ENCODE results near the gene KLRC1. TPM values are rescaled to one million over a fixed set of nuclear protein-coding genes. Genes with fewer than 3 reads are reported as not detected.
"Not testable (repeated sequence)": the region's sequence is repeated elsewhere in the genome, so short reads cannot be mapped to it uniquely, and the experiment has no call there.

Gene KLRC1
- under 1 TPM in 1 of 2 donors, not detected in 1; 0.24 TPM for total RNA-seq

DNA sequence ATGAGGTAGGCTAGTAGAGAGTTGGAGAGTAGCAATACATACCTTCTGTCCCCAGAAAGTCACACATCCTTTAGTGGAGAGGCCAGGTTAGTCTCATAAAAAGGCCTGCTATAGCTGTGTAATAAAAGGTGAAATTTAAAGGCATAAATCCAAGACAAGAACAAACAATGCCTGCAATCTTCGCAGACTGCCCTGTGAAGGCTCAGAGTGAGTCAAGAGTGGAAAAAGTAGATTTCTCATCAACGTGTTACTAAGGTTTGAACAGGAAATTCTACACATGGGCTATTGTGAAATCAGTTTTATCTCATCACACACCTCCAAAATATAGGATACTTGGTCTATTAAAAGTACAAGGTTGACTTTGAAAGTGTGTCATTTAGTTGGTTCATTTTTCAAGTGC, at the start of gene KLRC1:
Gene KLRC1, minus strand, starts transcription at position 222 of the 400 bp plus-strand sequence. CDS start 2,221 bp downstream, outside the sequence.
- DNase-seq (ENCODE audit: low spot score) = no peak
- Histone ChIP-seq H3K27me3 (no peaks in the 10 kb centered on the region), H3K36me3 (no peaks in the 10 kb centered on the region), H3K27ac (no peak within 1 kb of the TSS), H3K4me1 (no peaks in the 10 kb centered on the region), H3K4me3 (no peak within 1 kb of the TSS), H3K9me3 (peaks cover 10 to 35% of the 10 kb centered on the region in 2 donors)
- no peak for TF ChIP-seq CTCF (IDR thresholded peaks at IDR 0.05)

GRCh38 chr12:10501030-10501429, 47.9 kb upstream of the KLRC1 start:
- TF ChIP-seq CTCF (IDR thresholded peaks at IDR 0.05) = peak in 1 of 2 donors; percentile 32
- Histone ChIP-seq H3K27ac (no peak overlapping the region), H3K36me3 (no peaks in the 10 kb centered on the region), H3K4me3 (no peak overlapping the region), H3K9me3 (peaks cover 0 to 9% of the 10 kb centered on the region in 2 donors), H3K27me3 (peaks cover 0 to 2% of the 10 kb centered on the region in 2 donors), H3K4me1 (no peaks in the 10 kb centered on the region)
- no peak for DNase-seq (ENCODE audit: low spot score)

DNA sequence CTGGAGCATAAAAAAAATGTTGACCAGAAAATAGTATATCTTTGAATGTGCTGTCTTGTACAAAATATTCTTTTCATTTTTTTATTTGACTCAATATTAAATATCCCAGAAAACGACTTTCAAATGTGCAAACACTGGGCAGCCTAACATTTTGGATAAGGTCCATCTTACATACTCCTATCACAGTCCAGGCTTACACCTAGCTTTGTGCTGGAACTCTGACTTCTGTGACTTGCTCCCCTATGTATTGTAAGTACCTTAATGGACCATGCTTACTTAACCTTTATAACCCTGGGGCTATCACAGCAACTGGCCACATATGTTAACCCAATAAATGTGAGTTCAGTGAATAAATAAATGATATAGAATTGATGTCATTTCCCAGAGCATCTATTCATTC, 44.9 kb upstream of the KLRC1 start:
- H3K27me3 ChIP-seq = peaks cover 0 to 3% of the 10 kb centered on the region in 2 donors
- H3K36me3 ChIP-seq = no peaks in the 10 kb centered on the region
- H3K4me3 ChIP-seq = no peak overlapping the region
- H3K9me3 ChIP-seq = peaks cover 0 to 9% of the 10 kb centered on the region in 2 donors
- DNase-seq (ENCODE audit: low spot score) = no peak
- H3K4me1 ChIP-seq = no peaks in the 10 kb centered on the region
- no peak overlapping the region for H3K27ac ChIP-seq
- TF ChIP-seq CTCF (IDR thresholded peaks at IDR 0.05) = no peak

- H3K36me3 ChIP-seq = no peaks in the 10 kb centered on the region
- DNase-seq (ENCODE audit: low spot score) = no peak
- H3K27ac ChIP-seq = no peak overlapping the region
- peaks cover 0 to 6% of the 10 kb centered on the region in 2 donors for H3K9me3 ChIP-seq
- no peak for TF ChIP-seq CTCF (IDR thresholded peaks at IDR 0.05)
- H3K4me3 ChIP-seq = no peak overlapping the region
- H3K4me1 ChIP-seq = no peaks in the 10 kb centered on the region
- H3K27me3 ChIP-seq = peaks cover 0 to 3% of the 10 kb centered on the region in 2 donors
Measured at GRCh38 chr12:10497602-10498001, 44.4 kb upstream of the KLRC1 start.

GRCh38 chr12:10491766-10492165, 38.6 kb upstream of the KLRC1 start:
- DNase-seq (ENCODE audit: low spot score) = no peak
- H3K27me3 ChIP-seq = peaks cover 0 to 3% of the 10 kb centered on the region in 2 donors
- H3K4me3 ChIP-seq = no peak overlapping the region
- no peak overlapping the region for H3K27ac ChIP-seq
- no peak for TF ChIP-seq CTCF (IDR thresholded peaks at IDR 0.05)
- no peaks in the 10 kb centered on the region for H3K36me3 ChIP-seq
- H3K9me3 ChIP-seq = no peaks in the 10 kb centered on the region
- H3K4me1 ChIP-seq = no peaks in the 10 kb centered on the region

DNA sequence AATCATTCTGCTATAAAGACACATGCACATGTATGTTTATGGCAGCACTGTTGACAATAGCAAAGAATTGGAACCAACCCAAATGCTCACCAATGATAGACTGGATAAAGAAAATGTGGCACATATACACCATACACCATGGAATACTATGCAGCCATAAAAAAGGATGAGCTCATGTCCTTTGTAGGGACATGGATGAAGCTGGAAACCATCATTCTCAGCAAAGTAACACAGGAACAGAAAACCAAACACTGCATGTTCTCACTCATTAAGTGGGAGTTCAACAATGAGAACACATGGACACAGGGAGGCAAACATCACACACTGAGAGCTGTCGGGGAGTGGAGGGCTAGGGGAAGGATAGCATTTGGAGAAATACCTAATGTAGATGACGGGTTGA, 34.2 kb upstream of the KLRC1 start:
- not testable (repeated sequence) for H3K36me3 ChIP-seq; DNase-seq (ENCODE audit: low spot score); H3K4me3 ChIP-seq; H3K27me3 ChIP-seq; H3K27ac ChIP-seq; H3K4me1 ChIP-seq; H3K9me3 ChIP-seq

DNA sequence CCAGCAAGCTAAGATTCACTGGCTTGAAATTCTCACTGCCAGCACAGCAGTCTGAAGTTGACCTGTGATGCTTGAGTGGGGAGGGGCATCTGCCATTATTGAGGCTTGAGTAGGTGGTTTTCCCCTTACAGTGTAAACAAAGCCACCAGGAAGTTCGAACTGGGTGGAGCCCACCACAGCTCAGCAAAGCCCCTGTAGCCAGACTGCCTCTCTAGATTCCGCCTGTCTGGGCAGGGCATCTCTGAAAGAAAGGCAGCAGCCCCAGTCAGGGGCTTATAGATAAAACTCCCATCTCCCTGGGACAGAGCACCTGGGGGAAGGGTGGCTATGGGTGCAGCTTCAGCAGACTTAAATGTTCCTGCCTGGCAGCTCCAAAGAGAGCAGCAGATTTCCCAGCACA, 28.7 kb upstream of the KLRC1 start:
- H3K36me3 ChIP-seq; H3K9me3 ChIP-seq; H3K4me1 ChIP-seq; H3K27me3 ChIP-seq; H3K4me3 ChIP-seq; DNase-seq (ENCODE audit: low spot score); H3K27ac ChIP-seq: not testable (repeated sequence)

DNA sequence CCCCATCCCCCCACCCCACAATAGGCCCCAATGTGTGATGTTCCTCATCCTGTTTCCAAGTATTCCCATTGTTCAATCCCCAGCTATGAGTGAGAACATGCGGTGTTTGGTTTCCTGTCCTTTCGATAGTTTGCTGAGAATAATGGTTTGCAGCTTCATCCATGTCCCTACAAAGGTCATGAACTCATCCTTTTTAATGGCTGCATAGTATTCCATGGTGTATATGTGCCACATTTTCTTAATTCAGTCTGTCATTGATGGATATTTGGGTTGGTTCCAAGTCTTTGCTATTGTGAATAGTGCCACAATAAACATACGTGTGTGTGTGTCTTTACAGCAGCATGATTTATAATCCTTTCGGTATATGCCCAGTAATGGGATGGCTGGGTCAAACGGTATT, 19.6 kb upstream of the KLRC1 start:
- not testable (repeated sequence) for H3K4me1 ChIP-seq; H3K36me3 ChIP-seq; H3K4me3 ChIP-seq; H3K27me3 ChIP-seq; H3K9me3 ChIP-seq; DNase-seq (ENCODE audit: low spot score); H3K27ac ChIP-seq

All from right atrium auricular region (tissue), 2 donors.